GM12878 (cell line): ENCODE results near the gene BCS1L. TPM values are rescaled to one million over a fixed set of nuclear protein-coding genes. Genes with fewer than 3 reads are reported as not detected.

Experiments used
- ATAC-seq: fragments of 200-7000 bp; cut with Tn5 transposase; 3 replicates; pipeline ENCODE4 v1.9.1; 2020; ENCODE audit warnings: mild to moderate bottlenecking, moderate library complexity
- BruUV-seq: library from RNA; stranded (reverse); fragments of 400-500 nt; replicated peaks from 2 replicates; lab custom pipeline; 2021; lab: Mats Ljungman, UMichigan
- CTCF ChIA-PET: fragments of 300-600 bp; sonication (Branson Sonifier 250); formaldehyde crosslinking; extraction: SDS; loops from one replicate; lab custom pipeline; 2021; ENCODE audit warnings: inconsistent platforms; lab: Yijun Ruan, JAX
- POLR2A ChIA-PET: fragments of 350-600 bp; formaldehyde crosslinking; extraction: SDS; loops from one replicate; lab custom pipeline; 2021; ENCODE audit warnings: inconsistent platforms; lab: Charles Lee
- RAD21 ChIA-PET: fragments of 300-600 bp; sonication (Branson Sonifier 250); formaldehyde crosslinking; loops from one replicate; lab custom pipeline; 2023; ENCODE audit warnings: antibody characterized with exemption; ENCODE audit not compliant: unreplicated experiment; lab: Charles Lee
- SMC1A ChIA-PET: fragments of 300-600 bp; sonication (Branson Sonifier 250); formaldehyde crosslinking; loops from one replicate; lab custom pipeline; 2023; ENCODE audit not compliant: unreplicated experiment, uncharacterized antibody; lab: Charles Lee
- DNase-seq: peaks from one replicate; pipeline ENCODE4 v3.0.0-alpha.2; 2011; ENCODE audit warnings: low read depth, low spot score
- FAIRE-seq: peaks from 3 replicates; lab custom pipeline; 2011; peaks lifted over from hg19 to GRCh38; lab: Jason Lieb, UNC
- H2AFZ ChIP-seq: 2 replicates; pipeline ENCODE4 v1.6.0; 2011; ENCODE audit warnings: low read depth, low read length, control low read depth; ENCODE audit not compliant: control insufficient read depth
- H3K27ac ChIP-seq: 2 replicates; pipeline ENCODE4 v1.5.1; 2011; ENCODE audit warnings: control low read depth; ENCODE audit not compliant: control insufficient read depth, insufficient read depth
- H3K27me3 ChIP-seq, 2 experiments: replicated peaks in 1 of 2; 2 replicates each; pipeline versions ENCODE4 v1.6.0 to v1.6.1; 2011; ENCODE audit warnings: low read length in 1 of 2; ENCODE audit not compliant: control insufficient read depth in 2 of 2, insufficient read depth in 2 of 2
- H3K36me3 ChIP-seq, 2 experiments: 2 replicates each; pipeline ENCODE4 v1.5.1; 2011; ENCODE audit warnings: low read length in 1 of 2; ENCODE audit not compliant: control insufficient read depth in 2 of 2, insufficient read depth in 2 of 2
- H3K4me1 ChIP-seq: 2 replicates; pipeline ENCODE4 v1.6.1; 2011; ENCODE audit warnings: mild to moderate bottlenecking, low read length, moderate library complexity, mixed read lengths; ENCODE audit not compliant: control insufficient read depth, insufficient read depth
- H3K4me2 ChIP-seq: 2 replicates; pipeline ENCODE4 v1.6.0; 2011; ENCODE audit warnings: control low read depth; ENCODE audit not compliant: control insufficient read depth, insufficient read depth
- H3K4me3 ChIP-seq: fragments of 200-600 bp; sonication (generic); 2 replicates; pipeline ENCODE4 v1.5.1; 2016
- H3K79me2 ChIP-seq: 2 replicates; pipeline ENCODE4 v1.6.0; 2011; ENCODE audit warnings: low read length; ENCODE audit not compliant: control insufficient read depth, insufficient read depth
- H3K9ac ChIP-seq: 2 replicates; pipeline ENCODE4 v1.8.0; 2011; ENCODE audit warnings: low read length, control low read depth, mixed read lengths; ENCODE audit not compliant: control insufficient read depth, insufficient read depth
- H3K9me3 ChIP-seq: replicated peaks from 3 replicates; pipeline ENCODE4 v1.5.1; 2011; ENCODE audit warnings: mild to moderate bottlenecking, low read length; ENCODE audit not compliant: control insufficient read depth, insufficient read depth
- H4K20me1 ChIP-seq: 2 replicates; pipeline ENCODE4 v1.6.0; 2011; ENCODE audit not compliant: control insufficient read depth, insufficient read depth
- BHLHE40 ChIP-seq, 2 experiments: fragments of 450-650 bp in 1 of 2; IDR thresholded peaks; 2 replicates each; pipeline ENCODE4 v1.6.1; 2011 to 2017; ENCODE audit warnings: low read depth in 2 of 2, borderline replicate concordance in 1 of 2, improper control_type of control experiment in 1 of 2, low read length in 1 of 2, mild to moderate bottlenecking in 1 of 2
- CEBPB ChIP-seq, 2 experiments: fragments of 150-350 bp in 1 of 2; IDR thresholded peaks; 2 replicates each; pipeline ENCODE4 v1.6.1; 2012 to 2014; ENCODE audit warnings: low read depth in 2 of 2, low read length in 2 of 2, borderline replicate concordance in 1 of 2, inconsistent platforms in 1 of 2
- CREM ChIP-seq: IDR thresholded peaks from 2 replicates; pipeline ENCODE4 v1.6.1; 2014; ENCODE audit warnings: antibody characterized with exemption, low read depth
- CUX1 ChIP-seq: IDR thresholded peaks from 2 replicates; pipeline ENCODE4 v1.6.1; 2012; ENCODE audit warnings: improper control_type of control experiment, low read depth, low read length; ENCODE audit not compliant: insufficient replicate concordance
- DPF2 ChIP-seq: fragments of 450-650 bp; IDR thresholded peaks from 2 replicates; pipeline ENCODE4 v1.6.1; 2017; ENCODE audit warnings: mild to moderate bottlenecking
- EP300 ChIP-seq, 2 experiments: fragments of 150-350 bp in 1 of 2; IDR thresholded peaks; 2 replicates each; pipeline ENCODE4 v1.6.1; 2011 to 2012; ENCODE audit warnings: low read depth in 2 of 2, low read length in 2 of 2, borderline replicate concordance in 1 of 2, improper control_type of control experiment in 1 of 2, inconsistent platforms in 1 of 2; ENCODE audit not compliant: control insufficient read depth in 1 of 2
- HDAC6 ChIP-seq: fragments of 200-600 bp; sonication (generic); IDR thresholded peaks from one replicate; pipeline ENCODE4 v1.8.0; 2017; ENCODE audit warnings: antibody characterized with exemption; ENCODE audit not compliant: unreplicated experiment
- IKZF2 ChIP-seq, 2 experiments: fragments of 450-650 bp; IDR thresholded peaks; 2 replicates each; pipeline ENCODE4 v1.6.1; 2017; ENCODE audit warnings: mild to moderate bottlenecking in 2 of 2, moderate library complexity in 2 of 2
- KLF5 ChIP-seq: fragments of 450-650 bp; IDR thresholded peaks from 2 replicates; pipeline ENCODE4 v1.6.1; 2014; ENCODE audit warnings: mild to moderate bottlenecking; ENCODE audit not compliant: partially characterized antibody
- PAX5 ChIP-seq: IDR thresholded peaks from 2 replicates; pipeline ENCODE4 v1.6.1; 2011; ENCODE audit warnings: low read depth, low read length, borderline replicate concordance
- RB1 ChIP-seq: fragments of 450-650 bp; formaldehyde crosslinking; IDR thresholded peaks from 2 replicates; pipeline ENCODE4 v1.6.1; 2017; ENCODE audit warnings: mild to moderate bottlenecking, borderline replicate concordance
- SMARCA5 ChIP-seq: fragments of 450-650 bp; IDR thresholded peaks from 2 replicates; pipeline ENCODE4 v1.6.1; 2017; ENCODE audit warnings: mild to moderate bottlenecking
- SUZ12 ChIP-seq: fragments of 200-600 bp; sonication (generic); IDR thresholded peaks from one replicate; pipeline ENCODE4 v1.6.1; 2018; ENCODE audit warnings: antibody characterized with exemption, mild to moderate bottlenecking; ENCODE audit not compliant: unreplicated experiment
- ZNF384 ChIP-seq: IDR thresholded peaks from 2 replicates; pipeline ENCODE4 v1.6.1; 2012; ENCODE audit warnings: low read depth, mild to moderate bottlenecking, low read length, improper control_type of control experiment, borderline replicate concordance
- ZZZ3 ChIP-seq: IDR thresholded peaks from 2 replicates; pipeline ENCODE4 v1.6.1; 2011; ENCODE audit warnings: low read depth; ENCODE audit not compliant: control insufficient read depth, insufficient read length
- WGBS: methylation state at CpG from one replicate; pipeline ENCODE4 v1.1.6; 2016; ENCODE audit warnings: low lambda C conversion rate; ENCODE audit not compliant: insufficient replicate concordance, insufficient coverage; ENCODE audit errors: missing lambda C conversion rate; 5-methylcytosine and 5-hydroxymethylcytosine counted together
- in situ Hi-C: fragments of 300-500 bp; cut with MboI; formaldehyde crosslinking; loops from 9 replicates; pipeline ENCODE4 v1.14.3; 2018; ENCODE audit warnings: mixed read lengths
- intact Hi-C: fragments of 100-400 bp; cut with micrococcal nuclease; formaldehyde crosslinking; loops from one replicate; pipeline ENCODE4 v1.14.2; 2022; ENCODE audit not compliant: unreplicated experiment
- polyA plus RNA-seq, 11 experiments: library from polyadenylated mRNA; depleted of rRNA in 4 of 11; unstranded in 6 of 11; stranded (reverse) in 5 of 11; fragments of >200 nt; fragmentation: Nextera tagmentation in 4 of 11; fragmentation: Illumina TruSeq in 1 of 11; extraction: Ambion mirVana in 4 of 11; extraction: Trizol in 1 of 11; gene quantifications; 1 replicate in 1 of 11; 2 replicates in 10 of 11; pipeline versions ENCODE4 v1.2.1 to v1.2.3, GENCODE V29; 2011 to 2016; ENCODE audit warnings: inconsistent platforms in 2 of 11, missing spikeins in 2 of 11, low read depth in 1 of 11
- total RNA-seq, 4 experiments: library from RNA; depleted of rRNA in 3 of 4; stranded (reverse); fragments of >200 nt in 3 of 4; fragmentation: Illumina TruSeq in 1 of 4; extraction: Trizol in 1 of 4; gene quantifications; 2 replicates each; pipeline versions ENCODE4 v1.2.1 to v1.2.3, GENCODE V29; 2013 to 2021
- TF ChIP-seq, protein P1 (sequence below): fragments of 450-650 bp; conservative IDR thresholded peaks from 2 replicates; pipeline ENCODE4 v1.6.1; 2017; ENCODE audit warnings: mild to moderate bottlenecking, moderate library complexity
- TF ChIP-seq, protein P2 (sequence below): fragments of 450-650 bp; IDR thresholded peaks from 2 replicates; pipeline ENCODE4 v1.6.1; 2016; ENCODE audit warnings: mild to moderate bottlenecking

The BCS1L gene
- total and polyA plus RNA-seq, 10 of the 15 experiments (the other 5 are each of a cell fraction or from before 2014, with no cell fraction given), result 40.4 to 114 (median 65.2) TPM

DNA sequence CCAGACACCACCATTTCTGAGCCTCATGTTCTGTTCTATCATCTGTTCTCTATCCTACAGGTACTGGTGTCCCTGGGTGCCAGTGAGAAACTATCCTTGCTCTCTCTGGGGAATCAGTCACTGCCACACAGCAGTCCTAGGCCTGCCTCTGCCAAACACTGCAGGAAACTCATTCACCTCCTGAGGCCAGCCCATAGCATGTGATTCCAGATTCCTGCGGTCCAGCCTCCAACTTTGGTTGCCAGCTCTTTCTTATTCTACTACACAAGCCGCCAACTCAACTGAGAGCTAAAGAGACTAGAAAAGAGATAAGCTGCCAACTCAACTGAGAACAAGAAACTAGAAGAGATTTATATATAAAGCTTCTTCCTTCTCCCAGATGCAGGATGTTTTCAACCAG lies 42.3 kb downstream of the BCS1L start:
- no peaks in the 10 kb centered on the region for H4K20me1 ChIP-seq
- no peak overlapping the region for H3K4me3 ChIP-seq
- H3K9me3 ChIP-seq, result no peaks in the 10 kb centered on the region
- FAIRE-seq (no peak), DNase-seq (no peak), ATAC-seq (no peak)
- H3K9ac ChIP-seq, result no peak overlapping the region
- 95% methylated on average over 2 of the region's 2 CpGs for WGBS
- H3K4me2 ChIP-seq, result no peak overlapping the region
- in situ Hi-C loops, result no loop called here
- ChIA-PET RAD21 (no interaction called here), POLR2A (no interaction called here), CTCF (no interaction called here), SMC1A (interaction anchor here (0.7 to 1.2 kb wide), 3 partner anchors 9 to 44 kb away, joined by 3 to 4 read pairs (median 3); partner anchors contain the start of gene TTLL4)
- BruUV-seq, result no TSS peak
- H3K79me2 ChIP-seq, result no peaks in the 10 kb centered on the region
- no peak overlapping the region for H3K27ac ChIP-seq
- no peak overlapping the region for H2AFZ ChIP-seq
- no peaks in the 10 kb centered on the region for H3K27me3 ChIP-seq
- intact Hi-C loops, result no loop called here
- no peaks in the 10 kb centered on the region for H3K4me1 ChIP-seq
- peaks cover 0 to 2% of the 10 kb centered on the region in 2 experiments; a peak in 1 of 4 replicates for H3K36me3 ChIP-seq
- no peak for TF ChIP-seq ZNF384
- TF ChIP-seq RB1, result no peak
- TF ChIP-seq, protein P1, sequence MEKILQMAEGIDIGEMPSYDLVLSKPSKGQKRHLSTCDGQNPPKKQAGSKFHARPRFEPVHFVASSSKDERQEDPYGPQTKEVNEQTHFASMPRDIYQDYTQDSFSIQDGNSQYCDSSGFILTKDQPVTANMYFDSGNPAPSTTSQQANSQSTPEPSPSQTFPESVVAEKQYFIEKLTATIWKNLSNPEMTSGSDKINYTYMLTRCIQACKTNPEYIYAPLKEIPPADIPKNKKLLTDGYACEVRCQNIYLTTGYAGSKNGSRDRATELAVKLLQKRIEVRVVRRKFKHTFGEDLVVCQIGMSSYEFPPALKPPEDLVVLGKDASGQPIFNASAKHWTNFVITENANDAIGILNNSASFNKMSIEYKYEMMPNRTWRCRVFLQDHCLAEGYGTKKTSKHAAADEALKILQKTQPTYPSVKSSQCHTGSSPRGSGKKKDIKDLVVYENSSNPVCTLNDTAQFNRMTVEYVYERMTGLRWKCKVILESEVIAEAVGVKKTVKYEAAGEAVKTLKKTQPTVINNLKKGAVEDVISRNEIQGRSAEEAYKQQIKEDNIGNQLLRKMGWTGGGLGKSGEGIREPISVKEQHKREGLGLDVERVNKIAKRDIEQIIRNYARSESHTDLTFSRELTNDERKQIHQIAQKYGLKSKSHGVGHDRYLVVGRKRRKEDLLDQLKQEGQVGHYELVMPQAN, result no peak
- no peak for TF ChIP-seq CEBPB (IDR thresholded peaks at IDR 0.05; ENCODE audit: borderline replicate concordance in 1 of 2, low read depth in 2 of 2, low read length in 2 of 2)
- no peak for TF ChIP-seq HDAC6
- no peak for TF ChIP-seq SMARCA5
- TF ChIP-seq, protein P2, sequence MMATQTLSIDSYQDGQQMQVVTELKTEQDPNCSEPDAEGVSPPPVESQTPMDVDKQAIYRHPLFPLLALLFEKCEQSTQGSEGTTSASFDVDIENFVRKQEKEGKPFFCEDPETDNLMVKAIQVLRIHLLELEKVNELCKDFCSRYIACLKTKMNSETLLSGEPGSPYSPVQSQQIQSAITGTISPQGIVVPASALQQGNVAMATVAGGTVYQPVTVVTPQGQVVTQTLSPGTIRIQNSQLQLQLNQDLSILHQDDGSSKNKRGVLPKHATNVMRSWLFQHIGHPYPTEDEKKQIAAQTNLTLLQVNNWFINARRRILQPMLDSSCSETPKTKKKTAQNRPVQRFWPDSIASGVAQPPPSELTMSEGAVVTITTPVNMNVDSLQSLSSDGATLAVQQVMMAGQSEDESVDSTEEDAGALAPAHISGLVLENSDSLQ, result no peak
- no peak for TF ChIP-seq CUX1
- TF ChIP-seq IKZF2 (IDR thresholded peaks at IDR 0.05), result no peak
- TF ChIP-seq BHLHE40 (IDR thresholded peaks at IDR 0.05; ENCODE audit: borderline replicate concordance in 1 of 2, low read depth in 2 of 2, low read length in 1 of 2), result no peak
- TF ChIP-seq CREM, result no peak
- no peak for TF ChIP-seq PAX5
- TF ChIP-seq DPF2, result no peak
- no peak for TF ChIP-seq EP300 (IDR thresholded peaks at IDR 0.05; ENCODE audit: borderline replicate concordance in 1 of 2, control insufficient read depth in 1 of 2, low read depth in 2 of 2, low read length in 2 of 2)
- TF ChIP-seq ZZZ3, result no peak
- TF ChIP-seq KLF5, result no peak
- no peak for TF ChIP-seq SUZ12
